Lower leg skin (tissue), 3 donors: ENCODE results near the gene CRB2.
A peak's percentile ranks its signal among the peaks of the same experiment; 100 is the strongest.

ENCODE experiments used
- POLR2A ChIP-seq, 2 donors: fragments of 450-650 bp; IDR thresholded peaks; one replicate each; pipeline ENCODE4 v1.6.1; 2016 to 2017; ENCODE audit warnings: antibody characterized with exemption in 2 of 2, mild to moderate bottlenecking in 1 of 2, moderate library complexity in 1 of 2
- TF ChIP-seq, protein P1 (sequence below), 3 donors: fragments of 450-650 bp; IDR thresholded peaks; one replicate each; pipeline ENCODE4 v1.5.1; 2016; ENCODE audit warnings: antibody characterized with exemption in 3 of 3, mild to moderate bottlenecking in 3 of 3, moderate library complexity in 2 of 3

DNA sequence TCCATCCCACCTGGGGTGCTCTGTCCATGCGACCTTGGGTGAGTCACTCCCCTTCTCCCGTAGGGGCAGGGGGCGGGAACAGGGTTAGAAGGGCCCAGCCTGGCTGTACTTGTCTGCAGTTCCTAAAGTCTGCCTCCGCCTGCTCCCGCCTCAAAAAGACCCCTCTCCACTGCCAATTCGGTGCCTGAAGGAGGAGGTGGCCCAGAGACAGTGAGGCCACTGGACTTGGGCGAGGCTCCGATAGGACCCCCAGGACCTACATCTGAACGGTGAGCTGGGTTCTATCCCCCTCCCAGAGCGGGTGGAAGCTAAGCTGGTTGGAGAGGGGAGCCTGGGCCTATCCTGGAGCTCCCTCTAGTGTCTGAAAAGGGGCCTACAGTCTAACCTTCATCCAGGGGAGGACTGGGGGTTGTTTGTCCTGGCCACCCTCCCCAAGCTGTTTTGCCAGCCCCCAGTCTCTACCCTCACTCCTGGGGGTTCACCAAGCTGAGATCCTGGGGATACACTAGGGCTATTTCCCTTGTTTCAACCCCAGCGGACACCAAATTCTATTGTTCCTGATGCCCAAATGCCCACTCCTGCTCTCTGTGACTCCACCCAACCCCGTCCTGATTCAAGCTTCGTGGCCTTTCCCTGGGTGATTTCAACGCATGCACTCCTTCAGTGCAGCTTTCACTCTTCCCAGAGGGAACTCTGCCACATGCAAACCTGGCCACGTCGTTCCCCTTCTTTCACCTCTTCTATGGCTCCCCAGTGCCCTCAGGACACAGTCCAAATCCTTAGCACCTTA lies 6.1 kb upstream of the CRB2 start:
- TF ChIP-seq, protein P1, sequence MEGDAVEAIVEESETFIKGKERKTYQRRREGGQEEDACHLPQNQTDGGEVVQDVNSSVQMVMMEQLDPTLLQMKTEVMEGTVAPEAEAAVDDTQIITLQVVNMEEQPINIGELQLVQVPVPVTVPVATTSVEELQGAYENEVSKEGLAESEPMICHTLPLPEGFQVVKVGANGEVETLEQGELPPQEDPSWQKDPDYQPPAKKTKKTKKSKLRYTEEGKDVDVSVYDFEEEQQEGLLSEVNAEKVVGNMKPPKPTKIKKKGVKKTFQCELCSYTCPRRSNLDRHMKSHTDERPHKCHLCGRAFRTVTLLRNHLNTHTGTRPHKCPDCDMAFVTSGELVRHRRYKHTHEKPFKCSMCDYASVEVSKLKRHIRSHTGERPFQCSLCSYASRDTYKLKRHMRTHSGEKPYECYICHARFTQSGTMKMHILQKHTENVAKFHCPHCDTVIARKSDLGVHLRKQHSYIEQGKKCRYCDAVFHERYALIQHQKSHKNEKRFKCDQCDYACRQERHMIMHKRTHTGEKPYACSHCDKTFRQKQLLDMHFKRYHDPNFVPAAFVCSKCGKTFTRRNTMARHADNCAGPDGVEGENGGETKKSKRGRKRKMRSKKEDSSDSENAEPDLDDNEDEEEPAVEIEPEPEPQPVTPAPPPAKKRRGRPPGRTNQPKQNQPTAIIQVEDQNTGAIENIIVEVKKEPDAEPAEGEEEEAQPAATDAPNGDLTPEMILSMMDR (IDR thresholded peaks at IDR 0.05), result peak in 1 of 3 donors; percentile 94
- TF ChIP-seq POLR2A (IDR thresholded peaks at IDR 0.05), result no peak
